Epithelial cell of esophagus (primary cell): Measurements from ENCODE around the gene TMEM271.

Experiments used
- DNase-seq: peaks from one replicate; pipeline ENCODE4 v3.0.0; 2010; ENCODE audit warnings: low read depth
- H3K4me3 ChIP-seq: 2 replicates; pipeline ENCODE4 v1.5.1; 2011; ENCODE audit warnings: mild to moderate bottlenecking, low read length, control low read depth
- TF ChIP-seq, protein P1 (sequence below): IDR thresholded peaks from 2 replicates; pipeline ENCODE4 v1.5.1; 2011; ENCODE audit warnings: low read depth, mild to moderate bottlenecking, low read length, control low read depth, inconsistent platforms; ENCODE audit not compliant: insufficient read depth; ENCODE audit errors: missing control alignments

TMEM271 gene

DNA sequence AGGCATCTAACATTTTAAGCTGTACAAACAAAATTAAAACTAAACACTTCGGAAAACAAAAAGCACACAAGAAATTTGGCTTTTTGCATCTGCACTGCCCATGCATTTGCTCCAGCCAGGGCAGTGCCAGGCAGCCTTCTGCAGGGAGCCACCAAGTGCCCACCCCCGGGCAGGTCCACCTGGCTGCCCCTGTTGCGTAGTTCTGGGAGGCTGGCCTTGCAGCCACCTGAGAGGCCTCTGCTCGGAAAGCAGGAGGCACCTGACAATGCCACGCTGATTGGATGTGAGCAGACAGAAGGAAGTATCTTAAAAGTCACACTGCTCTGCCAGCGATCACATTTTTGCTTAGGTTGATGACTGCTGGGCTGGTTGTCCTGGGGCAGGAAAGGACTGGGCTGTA is 3.5 kb downstream of the TMEM271 start:
- no peak overlapping the region for H3K4me3 ChIP-seq

DNA sequence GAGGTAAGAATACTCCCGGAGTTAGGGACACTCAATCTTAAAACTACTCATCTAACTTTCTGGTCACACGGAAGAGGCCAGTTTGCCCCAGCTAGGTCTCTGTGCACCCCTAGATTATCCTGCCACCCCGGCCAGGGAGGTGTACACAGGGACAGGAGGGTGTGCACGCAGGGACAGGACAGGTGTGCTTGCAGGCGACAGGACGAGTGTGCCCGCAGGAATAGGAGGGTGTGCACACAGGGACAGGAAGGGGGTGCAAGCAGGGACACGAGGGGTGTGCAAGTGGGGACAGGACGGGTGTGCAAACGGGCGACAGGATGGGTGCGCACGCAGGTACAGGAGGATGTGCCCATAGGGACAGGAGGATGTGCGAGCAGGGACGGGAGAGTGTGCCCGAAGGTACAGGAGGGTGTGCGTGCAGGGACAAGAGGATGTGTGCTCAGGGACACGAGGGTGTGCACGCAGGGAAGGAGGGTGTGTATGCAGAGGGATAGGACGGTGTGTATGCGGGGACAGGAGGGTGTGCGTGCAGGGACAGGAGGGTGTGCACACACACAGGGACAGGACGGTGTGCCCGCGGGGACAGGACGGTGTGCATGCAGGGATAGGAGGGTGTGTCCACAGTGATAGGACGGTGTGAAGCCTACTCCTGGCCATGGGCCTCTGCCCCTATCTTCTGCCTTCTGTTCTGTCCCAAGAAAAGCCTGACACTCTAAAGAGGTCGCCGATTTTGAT is 4.1 kb downstream of the TMEM271 start:
- TF ChIP-seq, protein P1, sequence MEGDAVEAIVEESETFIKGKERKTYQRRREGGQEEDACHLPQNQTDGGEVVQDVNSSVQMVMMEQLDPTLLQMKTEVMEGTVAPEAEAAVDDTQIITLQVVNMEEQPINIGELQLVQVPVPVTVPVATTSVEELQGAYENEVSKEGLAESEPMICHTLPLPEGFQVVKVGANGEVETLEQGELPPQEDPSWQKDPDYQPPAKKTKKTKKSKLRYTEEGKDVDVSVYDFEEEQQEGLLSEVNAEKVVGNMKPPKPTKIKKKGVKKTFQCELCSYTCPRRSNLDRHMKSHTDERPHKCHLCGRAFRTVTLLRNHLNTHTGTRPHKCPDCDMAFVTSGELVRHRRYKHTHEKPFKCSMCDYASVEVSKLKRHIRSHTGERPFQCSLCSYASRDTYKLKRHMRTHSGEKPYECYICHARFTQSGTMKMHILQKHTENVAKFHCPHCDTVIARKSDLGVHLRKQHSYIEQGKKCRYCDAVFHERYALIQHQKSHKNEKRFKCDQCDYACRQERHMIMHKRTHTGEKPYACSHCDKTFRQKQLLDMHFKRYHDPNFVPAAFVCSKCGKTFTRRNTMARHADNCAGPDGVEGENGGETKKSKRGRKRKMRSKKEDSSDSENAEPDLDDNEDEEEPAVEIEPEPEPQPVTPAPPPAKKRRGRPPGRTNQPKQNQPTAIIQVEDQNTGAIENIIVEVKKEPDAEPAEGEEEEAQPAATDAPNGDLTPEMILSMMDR = no peak
- no peak overlapping the region for H3K4me3 ChIP-seq
- DNase-seq = no peak

More for the DNA sequence above, 3.5 kb downstream of the TMEM271 start:
- TF ChIP-seq, protein P1 = no peak
- DNase-seq = no peak

DNA sequence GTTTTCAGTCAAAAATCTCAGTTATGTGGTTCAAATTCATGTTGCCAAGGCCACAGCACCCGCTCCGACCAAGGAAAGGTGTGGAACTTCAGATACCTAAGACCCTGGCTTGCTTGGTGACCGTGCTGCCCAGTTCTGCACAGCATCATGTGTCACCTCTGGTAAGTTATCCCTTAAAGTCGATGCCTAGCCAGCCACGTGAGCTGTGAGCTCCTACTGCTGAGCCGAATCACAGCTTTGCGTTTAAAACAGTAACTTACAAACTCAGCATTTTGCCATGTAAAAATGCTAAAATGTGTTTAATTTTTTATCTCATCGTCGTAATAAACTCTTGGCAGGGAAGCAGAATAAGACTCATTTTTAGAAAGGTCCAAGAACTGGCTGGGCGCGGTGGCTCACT is 5.3 kb downstream of the TMEM271 start:
- no peak overlapping the region for H3K4me3 ChIP-seq
- TF ChIP-seq, protein P1 = no peak
- no peak for DNase-seq

DNA sequence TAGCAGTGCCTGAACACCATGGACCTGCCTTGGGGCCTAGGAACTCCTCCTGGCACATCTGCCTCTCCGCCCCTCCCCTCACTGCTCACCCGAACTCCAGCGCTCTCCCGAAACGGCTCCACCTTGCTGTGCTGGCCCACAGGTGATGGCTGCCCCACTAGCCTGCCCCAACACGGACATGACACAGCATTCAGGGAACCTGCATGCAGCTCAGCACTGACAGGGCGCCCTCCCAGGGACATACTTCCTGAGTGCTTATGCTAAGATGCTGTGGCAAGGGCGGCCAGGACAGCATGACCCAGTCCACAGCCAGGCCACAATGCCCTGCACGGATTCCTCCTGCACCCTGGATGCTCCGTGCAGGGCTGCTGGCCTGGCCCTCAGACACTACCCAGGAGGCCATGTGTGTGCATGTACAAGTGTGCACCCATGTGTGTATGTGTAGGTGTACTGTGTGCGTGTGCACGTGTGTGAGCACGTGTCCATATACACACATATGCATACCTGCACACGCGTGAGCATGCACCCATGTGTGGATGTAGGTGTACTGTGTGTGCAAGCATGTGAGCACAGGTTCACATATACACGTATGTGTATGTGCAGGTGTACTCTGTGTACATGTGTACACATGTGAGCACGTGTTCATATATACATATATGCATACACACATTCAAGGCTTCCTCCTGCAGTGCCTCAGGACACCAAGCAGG is 6.0 kb downstream of the TMEM271 start:
- no peak for DNase-seq
- no peak overlapping the region for H3K4me3 ChIP-seq
- TF ChIP-seq, protein P1 = no peak

DNA sequence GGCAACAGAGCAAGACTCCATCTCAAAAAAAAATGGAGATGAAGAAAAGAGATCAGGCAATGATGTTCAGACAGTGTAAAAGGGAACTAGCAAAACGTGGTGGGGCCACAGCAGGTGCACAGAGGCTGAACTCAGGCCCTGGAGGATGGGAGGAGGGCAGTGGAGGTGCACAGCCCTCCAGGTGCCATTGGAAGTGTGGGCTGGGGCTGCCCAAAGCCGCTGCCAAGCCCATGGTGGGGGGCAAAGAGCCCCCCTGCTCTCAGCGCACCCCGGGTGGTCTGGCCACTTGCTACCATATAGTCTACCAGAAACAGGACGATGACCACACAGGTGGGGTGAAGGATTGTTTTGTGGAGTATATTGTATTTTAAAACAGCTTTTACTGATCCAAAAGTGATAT is 7.1 kb downstream of the TMEM271 start:
- TF ChIP-seq, protein P1 = no peak
- H3K4me3 ChIP-seq = no peak overlapping the region
- DNase-seq = no peak

DNA sequence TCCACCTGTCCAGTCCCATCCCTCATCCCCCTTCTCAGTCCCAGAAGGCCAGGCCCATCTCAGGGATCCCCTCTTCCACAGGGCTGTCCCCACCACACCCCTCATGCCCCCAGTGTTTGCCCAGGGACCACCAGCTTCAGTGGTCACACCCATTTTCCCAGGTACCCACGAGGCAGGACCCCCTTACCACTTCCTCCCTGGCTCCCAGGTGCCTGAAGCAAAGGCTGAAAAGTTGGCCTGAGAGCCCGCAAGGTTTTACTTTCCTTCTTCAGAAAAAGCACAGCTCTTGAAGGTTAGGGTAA is 7.8 kb downstream of the TMEM271 start:
- DNase-seq = no peak
- TF ChIP-seq, protein P1 = no peak
- H3K4me3 ChIP-seq = no peak overlapping the region
